ENCODE data around the gene CCDC15. TPM values are rescaled to one million over a fixed set of nuclear protein-coding genes. Genes with fewer than 3 reads are reported as not detected.
"Not testable (repeated sequence)": the region's sequence is repeated elsewhere in the genome, so short reads cannot be mapped to it uniquely, and the experiment has no call there.

The CCDC15 gene
- total and polyA plus RNA-seq, 9 donors: 0.82 to 1.9 (median 1.1) TPM

GRCh38 chr11:125053167-125053566, 99.2 kb downstream of the CCDC15 start:
- 79 to 88% (median 82%) methylated on average over 1 of the region's 1 CpG for WGBS, 3 donors
- H3K27ac ChIP-seq: no peak overlapping the region
- intact Hi-C loops (cut with DNase I): no loop called here
- no peak for DNase-seq
- H3K4me3 ChIP-seq: no peak overlapping the region
- no peak for TF ChIP-seq CTCF (IDR thresholded peaks at IDR 0.05)
- TF ChIP-seq POLR2A (IDR thresholded peaks at IDR 0.05): no peak
- no peak for TF ChIP-seq EP300 (IDR thresholded peaks at IDR 0.05)
- H3K36me3 ChIP-seq: no peaks in the 10 kb centered on the region
- H3K4me1 ChIP-seq (ENCODE audit: insufficient read depth): no peaks in the 10 kb centered on the region
- no peaks in the 10 kb centered on the region for H3K27me3 ChIP-seq
- H3K9me3 ChIP-seq: no peaks in the 10 kb centered on the region

GRCh38 chr11:125055107-125055715, 101.2 kb downstream of the CCDC15 start:
- Histone ChIP-seq H3K9me3 (no peaks in the 10 kb centered on the region), H3K27ac (no peak overlapping the region), H3K4me3 (no peak overlapping the region), H3K4me1 (ENCODE audit: insufficient read depth) (no peaks in the 10 kb centered on the region), H3K36me3 (no peaks in the 10 kb centered on the region), H3K27me3 (no peaks in the 10 kb centered on the region)
- intact Hi-C loops (cut with DNase I): no loop called here
- no peak for TF ChIP-seq POLR2A (IDR thresholded peaks at IDR 0.05)
- WGBS, 3 donors: 63 to 73% (median 64%) methylated on average over 2 of the region's 2 CpGs
- no peak for DNase-seq

GRCh38 chr11:125056111-125056510, 102.1 kb downstream of the CCDC15 start:
- H3K36me3 ChIP-seq; H3K4me3 ChIP-seq; H3K27ac ChIP-seq; H3K9me3 ChIP-seq; DNase-seq; H3K4me1 ChIP-seq (ENCODE audit: insufficient read depth); H3K27me3 ChIP-seq; intact Hi-C loops (cut with DNase I): not testable (repeated sequence)
- 88 to 97% (median 95%) methylated on average over 2 of the region's 2 CpGs for WGBS, 3 donors

- DNase-seq: no peak
- Histone ChIP-seq H3K4me3 (no peak overlapping the region), H3K4me1 (ENCODE audit: insufficient read depth) (no peaks in the 10 kb centered on the region), H3K27me3 (no peaks in the 10 kb centered on the region), H3K9me3 (no peaks in the 10 kb centered on the region), H3K27ac (no peak overlapping the region), H3K36me3 (no peaks in the 10 kb centered on the region)
- WGBS, 3 donors: 73 to 77% (median 77%) methylated on average over 5 of the region's 5 CpGs
- intact Hi-C loops (cut with DNase I): no loop called here
- TF ChIP-seq POLR2A (IDR thresholded peaks at IDR 0.05) (no peak), EP300 (IDR thresholded peaks at IDR 0.05) (no peak), CTCF (IDR thresholded peaks at IDR 0.05) (no peak)
Measured at GRCh38 chr11:125056931-125057692, 103.1 kb downstream of the CCDC15 start.

- H3K27ac ChIP-seq: no peak overlapping the region
- no peak overlapping the region for H3K4me3 ChIP-seq
- H3K4me1 ChIP-seq (ENCODE audit: insufficient read depth): no peaks in the 10 kb centered on the region
- intact Hi-C loops (cut with DNase I): no loop called here
- H3K9me3 ChIP-seq: no peaks in the 10 kb centered on the region
- H3K27me3 ChIP-seq: no peaks in the 10 kb centered on the region
- DNase-seq: no peak
- no peaks in the 10 kb centered on the region for H3K36me3 ChIP-seq
- 91 to 95% (median 95%) methylated on average over 5 of the region's 5 CpGs for WGBS, 3 donors
- TF ChIP-seq EP300 (IDR thresholded peaks at IDR 0.05): no peak
- TF ChIP-seq CTCF (IDR thresholded peaks at IDR 0.05): no peak
- TF ChIP-seq POLR2A (IDR thresholded peaks at IDR 0.05): no peak
Measured at GRCh38 chr11:125057693-125058016, 103.7 kb downstream of the CCDC15 start.

Measured in ovary (tissue), 9 donors.